GM21367 (cell line): Measurements from ENCODE around the gene OR11G2.
"Not testable (repeated sequence)": the region's sequence is repeated elsewhere in the genome, so short reads cannot be mapped to it uniquely, and the experiment has no call there.

ENCODE experiments used
- ATAC-seq: cut with Tn5 transposase; IDR thresholded peaks from one replicate; pipeline ENCODE4 v1.9.1; 2021; ENCODE audit not compliant: unreplicated experiment

The OR11G2 gene

GRCh38 chr14:20190596-20190995 lies at the start of gene OR11G2:
Gene OR11G2, plus strand, starts transcription at chr14:20190896. Its CDS starts 6,542 bp downstream, at chr14:20197438.
- ATAC-seq = no peak

- ATAC-seq = no peak
These were observed 46.8 kb upstream of the OR11G2 start for GRCh38 chr14:20143911-20144310.

- no peak for ATAC-seq
These were observed 45.9 kb upstream of the OR11G2 start for GRCh38 chr14:20144820-20145219.

GRCh38 chr14:20164462-20164861 lies 26.2 kb upstream of the OR11G2 start:
- ATAC-seq = no peak

GRCh38 chr14:20167091-20167490 lies 23.6 kb upstream of the OR11G2 start:
- ATAC-seq = no peak

GRCh38 chr14:20169852-20170251 lies 20.8 kb upstream of the OR11G2 start:
- ATAC-seq = not testable (repeated sequence)

- not testable (repeated sequence) for ATAC-seq
These were observed 16.5 kb upstream of the OR11G2 start for GRCh38 chr14:20174205-20174604.

- ATAC-seq = no peak
These were observed 14.4 kb upstream of the OR11G2 start for GRCh38 chr14:20176330-20176729.

- ATAC-seq = no peak
These were observed 13.2 kb upstream of the OR11G2 start for GRCh38 chr14:20177433-20177974.

- ATAC-seq = no peak
These were observed 11.5 kb upstream of the OR11G2 start for GRCh38 chr14:20179218-20179617.

- ATAC-seq = no peak
These were observed 10.8 kb upstream of the OR11G2 start for GRCh38 chr14:20179880-20180279.

GRCh38 chr14:20180486-20180885 lies 10.2 kb upstream of the OR11G2 start:
- ATAC-seq = no peak

GRCh38 chr14:20184181-20184580 lies 6.5 kb upstream of the OR11G2 start:
- ATAC-seq = no peak

- ATAC-seq = no peak
These were observed 700 bp downstream of the OR11G2 start for GRCh38 chr14:20191396-20191795.

- ATAC-seq = no peak
These were observed 3.4 kb downstream of the OR11G2 start for GRCh38 chr14:20194101-20194500.

GRCh38 chr14:20195170-20195569 lies 4.5 kb downstream of the OR11G2 start:
- ATAC-seq = not testable (repeated sequence)

GRCh38 chr14:20195911-20196310 lies 5.2 kb downstream of the OR11G2 start:
- ATAC-seq = no peak

GRCh38 chr14:20197459-20197858 lies 6.8 kb downstream of the OR11G2 start:
- ATAC-seq = no peak

GRCh38 chr14:20198991-20199390 lies 8.3 kb downstream of the OR11G2 start:
- no peak for ATAC-seq

- ATAC-seq = no peak
These were observed 14.0 kb downstream of the OR11G2 start for GRCh38 chr14:20204721-20205120.

GRCh38 chr14:20209595-20209994 lies 18.9 kb downstream of the OR11G2 start:
- no peak for ATAC-seq

- ATAC-seq = not testable (repeated sequence)
These were observed 21.7 kb downstream of the OR11G2 start for GRCh38 chr14:20212406-20212805.

GRCh38 chr14:20215196-20215595 lies 24.5 kb downstream of the OR11G2 start:
- ATAC-seq = no peak
